Stimulated activated naive B cell treated with anti-CD40 and anti-IgM and Interleukin-4, amounts not matched to agents 10 μg/mL and 1 μg/mL and 100 μg/mL, for 72 hours (primary cell): ENCODE measurements around the gene MKRN2OS.

Experiments
- ATAC-seq, 2 donors: fragments of 150-1000 bp; cut with Tn5 transposase; replicated peaks; 2 replicates each; pipeline ENCODE4 v1.10.0; 2021; ENCODE audit warnings: moderate library complexity in 1 of 2
- DNase-seq: peaks from one replicate; pipeline ENCODE4 v3.0.0; 2021
- H3K27ac Mint-ChIP-seq: one replicate; pipeline ENCODE4 v1.8.0; 2022; ENCODE audit warnings: mild to moderate bottlenecking, mixed read lengths
- H3K27me3 Mint-ChIP-seq, 2 donors: one replicate each; pipeline ENCODE4 v1.8.0; 2022; ENCODE audit warnings: mixed read lengths in 2 of 2
- H3K36me3 Mint-ChIP-seq, 2 donors: one replicate each; pipeline ENCODE4 v1.8.0; 2022; ENCODE audit warnings: mixed read lengths in 2 of 2, mild to moderate bottlenecking in 1 of 2
- H3K4me1 Mint-ChIP-seq, 2 donors: one replicate each; pipeline ENCODE4 v1.8.0; 2022; ENCODE audit warnings: mixed read lengths in 2 of 2, mild to moderate bottlenecking in 1 of 2
- H3K4me3 Mint-ChIP-seq, 2 donors: one replicate each; pipeline ENCODE4 v1.8.0; 2022; ENCODE audit warnings: mild to moderate bottlenecking in 2 of 2, mixed read lengths in 2 of 2, moderate library complexity in 1 of 2
- H3K9me3 Mint-ChIP-seq, 2 donors: one replicate each; pipeline ENCODE4 v1.8.0; 2022; ENCODE audit warnings: mixed read lengths in 2 of 2, mild to moderate bottlenecking in 1 of 2

MKRN2OS gene

DNA sequence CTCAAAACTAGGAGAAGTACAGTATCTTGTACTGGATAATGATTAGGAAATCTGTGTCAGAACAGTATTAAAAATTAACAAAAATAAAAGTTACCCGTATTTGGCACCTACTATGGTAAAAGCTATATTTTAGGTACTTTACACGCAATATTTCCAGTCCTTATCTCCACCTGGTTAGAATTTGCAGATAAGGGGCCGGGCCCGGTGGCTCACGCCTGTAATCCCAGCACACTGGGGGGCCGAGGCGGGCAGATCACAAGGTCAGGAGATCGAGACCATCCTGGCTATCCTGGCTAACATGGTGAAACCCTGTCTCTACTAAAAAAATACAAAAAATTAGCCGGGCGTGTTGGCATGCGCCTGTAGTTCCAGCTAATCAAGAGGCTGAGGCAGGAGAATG is 28.4 kb downstream of the MKRN2OS start:
- Mint-ChIP-seq H3K27me3 (no peaks in the 10 kb centered on the region), H3K9me3 (peaks cover 0 to 3% of the 10 kb centered on the region in 2 donors), H3K4me3 (no peak overlapping the region), H3K36me3 (peaks cover 33 to 53% of the 10 kb centered on the region in 2 donors), H3K4me1 (no peaks in the 10 kb centered on the region), H3K27ac (no peak overlapping the region)
- no peak for ATAC-seq
- DNase-seq = no peak

DNA sequence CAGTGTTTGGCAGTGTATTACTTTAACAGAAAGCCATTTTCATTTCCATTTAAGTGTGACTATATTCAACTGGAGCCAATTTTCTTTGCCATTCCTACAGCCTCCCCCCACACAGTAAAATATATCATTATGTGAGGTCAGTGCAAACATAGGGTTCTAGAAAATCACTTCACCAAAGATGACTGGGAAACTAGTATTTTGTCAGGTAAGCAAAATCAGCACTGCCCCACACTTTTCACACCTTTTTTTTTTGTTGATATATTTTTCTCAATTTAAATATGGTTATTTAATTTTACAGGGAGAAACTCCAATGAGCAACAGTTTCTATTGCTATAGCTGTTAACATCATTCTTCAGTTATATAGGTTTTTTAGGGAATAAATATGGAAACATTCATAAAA is 29.7 kb downstream of the MKRN2OS start:
- no peak for ATAC-seq
- peaks cover 26 to 50% of the 10 kb centered on the region in 2 donors for H3K36me3 Mint-ChIP-seq
- no peak for DNase-seq
- H3K9me3 Mint-ChIP-seq = no peaks in the 10 kb centered on the region
- H3K27me3 Mint-ChIP-seq = no peaks in the 10 kb centered on the region
- no peak overlapping the region for H3K4me3 Mint-ChIP-seq
- no peak overlapping the region for H3K27ac Mint-ChIP-seq
- H3K4me1 Mint-ChIP-seq = no peaks in the 10 kb centered on the region

- no peaks in the 10 kb centered on the region for H3K27me3 Mint-ChIP-seq
- no peak overlapping the region for H3K27ac Mint-ChIP-seq
- ATAC-seq = no peak
- no peak overlapping the region for H3K4me3 Mint-ChIP-seq
- DNase-seq = no peak
- no peaks in the 10 kb centered on the region for H3K4me1 Mint-ChIP-seq
- no peaks in the 10 kb centered on the region for H3K9me3 Mint-ChIP-seq
- peaks cover 22 to 44% of the 10 kb centered on the region in 2 donors for H3K36me3 Mint-ChIP-seq
These were observed 31.4 kb downstream of the MKRN2OS start for GRCh38 chr3:12513694-12514446.

- H3K9me3 Mint-ChIP-seq = no peaks in the 10 kb centered on the region
- no peaks in the 10 kb centered on the region for H3K27me3 Mint-ChIP-seq
- H3K27ac Mint-ChIP-seq = no peak overlapping the region
- DNase-seq = no peak
- no peak overlapping the region for H3K4me3 Mint-ChIP-seq
- peaks cover 0 to 3% of the 10 kb centered on the region in 2 donors for H3K4me1 Mint-ChIP-seq
- H3K36me3 Mint-ChIP-seq = peaks cover 23 to 44% of the 10 kb centered on the region in 2 donors
- no peak for ATAC-seq
These were observed 32.7 kb downstream of the MKRN2OS start for GRCh38 chr3:12512534-12513118.

GRCh38 chr3:12509466-12509865 is 35.8 kb downstream of the MKRN2OS start:
- Mint-ChIP-seq H3K4me1 (peaks cover 0 to 3% of the 10 kb centered on the region in 2 donors), H3K4me3 (no peak overlapping the region), H3K36me3 (peaks cover 39 to 48% of the 10 kb centered on the region in 2 donors), H3K9me3 (no peaks in the 10 kb centered on the region), H3K27me3 (no peaks in the 10 kb centered on the region), H3K27ac (no peak overlapping the region)
- ATAC-seq (no peak), DNase-seq (no peak)

DNA sequence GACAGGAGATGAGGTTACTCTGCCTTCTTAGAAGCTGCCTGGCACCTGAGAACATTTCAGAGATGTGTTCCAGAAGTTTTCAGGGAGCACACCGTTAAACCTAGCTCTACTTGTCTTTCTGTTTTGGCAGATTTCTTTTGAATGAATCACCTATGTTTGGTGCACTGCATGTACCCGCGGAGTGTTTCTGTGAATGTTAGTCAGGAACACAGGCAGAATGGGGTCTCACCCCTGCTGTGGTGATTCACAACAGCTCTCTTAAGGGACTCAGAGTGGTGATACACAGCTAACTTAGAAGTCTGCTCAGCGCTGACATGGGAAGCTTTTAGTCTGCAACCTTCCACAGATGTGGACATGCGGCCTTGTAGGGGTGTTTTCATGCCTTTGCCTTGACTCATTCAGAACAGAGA is 37.0 kb downstream of the MKRN2OS start:
- Mint-ChIP-seq H3K27me3 (no peaks in the 10 kb centered on the region), H3K27ac (no peak overlapping the region), H3K4me1 (peaks cover 2 to 3% of the 10 kb centered on the region in 2 donors), H3K36me3 (peaks cover 39 to 48% of the 10 kb centered on the region in 2 donors), H3K9me3 (no peaks in the 10 kb centered on the region), H3K4me3 (no peak overlapping the region)
- ATAC-seq (no peak), DNase-seq (no peak)

DNA sequence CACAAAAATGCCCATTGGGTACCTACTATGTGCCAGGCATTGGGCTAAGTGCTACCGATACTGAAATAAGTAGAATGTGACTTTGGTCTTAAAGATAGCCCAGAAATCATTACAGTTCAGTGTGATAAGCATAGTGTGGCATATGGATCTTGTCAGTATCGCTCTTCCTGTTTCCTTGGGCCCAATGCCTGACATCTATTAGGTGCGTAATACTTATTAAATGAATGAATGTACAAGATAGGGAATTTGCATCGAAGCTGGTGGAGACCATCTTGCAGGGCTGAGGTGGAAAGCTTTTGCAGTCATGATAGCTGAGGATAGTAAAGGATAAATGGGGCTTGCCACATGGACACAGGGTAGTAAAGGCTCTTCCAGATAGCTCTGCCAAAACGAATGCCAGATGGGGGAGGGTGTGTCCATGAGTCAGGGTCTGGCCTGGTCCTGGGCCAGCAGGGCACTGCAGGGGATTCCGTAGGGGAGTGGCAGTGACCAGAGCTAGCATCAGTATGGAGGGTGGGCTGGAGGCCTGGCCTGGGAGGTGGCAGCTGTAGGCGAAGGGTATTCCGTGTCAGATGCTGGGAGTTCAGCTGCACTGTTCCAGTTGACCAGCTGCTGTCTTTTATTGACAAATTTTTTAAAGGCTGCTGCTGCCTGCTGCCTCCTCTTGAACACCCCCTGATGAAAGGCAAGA is 37.6 kb downstream of the MKRN2OS start:
- ATAC-seq = no peak
- H3K9me3 Mint-ChIP-seq = no peaks in the 10 kb centered on the region
- H3K4me3 Mint-ChIP-seq = no peak overlapping the region
- no peaks in the 10 kb centered on the region for H3K27me3 Mint-ChIP-seq
- peaks cover 40 to 49% of the 10 kb centered on the region in 2 donors for H3K36me3 Mint-ChIP-seq
- no peak for DNase-seq
- H3K27ac Mint-ChIP-seq = no peak overlapping the region
- peaks cover 4 to 7% of the 10 kb centered on the region in 2 donors for H3K4me1 Mint-ChIP-seq

DNA sequence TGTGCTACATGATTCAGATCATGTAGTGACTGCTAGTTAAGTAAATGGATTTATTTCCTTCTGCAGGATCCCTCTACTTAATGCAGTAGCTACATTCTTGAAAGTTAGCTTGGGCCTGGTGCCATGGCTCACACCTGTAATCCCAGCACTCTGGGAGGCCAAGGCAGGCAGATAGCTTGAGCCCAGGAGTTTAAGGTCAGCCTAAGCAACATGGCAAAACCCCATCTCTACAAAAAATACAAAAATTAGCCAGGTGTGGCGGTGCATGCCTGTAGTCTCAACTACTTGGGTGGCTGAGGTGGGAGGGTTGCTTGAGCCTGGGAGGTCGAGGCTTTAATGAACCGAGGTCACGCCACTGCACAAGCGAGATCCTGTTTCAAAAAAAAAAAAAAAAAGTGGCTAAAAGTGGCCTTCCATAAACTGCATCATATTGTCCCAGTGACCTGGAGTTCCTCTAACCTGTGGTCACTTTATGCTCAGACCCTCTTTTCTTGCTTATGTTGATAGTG is 39.0 kb downstream of the MKRN2OS start:
- H3K4me3 Mint-ChIP-seq = no peak overlapping the region
- peaks cover 4 to 7% of the 10 kb centered on the region in 2 donors for H3K4me1 Mint-ChIP-seq
- no peaks in the 10 kb centered on the region for H3K9me3 Mint-ChIP-seq
- no peaks in the 10 kb centered on the region for H3K27me3 Mint-ChIP-seq
- DNase-seq = no peak
- no peak overlapping the region for H3K27ac Mint-ChIP-seq
- H3K36me3 Mint-ChIP-seq = peaks cover 44 to 53% of the 10 kb centered on the region in 2 donors
- no peak for ATAC-seq

DNA sequence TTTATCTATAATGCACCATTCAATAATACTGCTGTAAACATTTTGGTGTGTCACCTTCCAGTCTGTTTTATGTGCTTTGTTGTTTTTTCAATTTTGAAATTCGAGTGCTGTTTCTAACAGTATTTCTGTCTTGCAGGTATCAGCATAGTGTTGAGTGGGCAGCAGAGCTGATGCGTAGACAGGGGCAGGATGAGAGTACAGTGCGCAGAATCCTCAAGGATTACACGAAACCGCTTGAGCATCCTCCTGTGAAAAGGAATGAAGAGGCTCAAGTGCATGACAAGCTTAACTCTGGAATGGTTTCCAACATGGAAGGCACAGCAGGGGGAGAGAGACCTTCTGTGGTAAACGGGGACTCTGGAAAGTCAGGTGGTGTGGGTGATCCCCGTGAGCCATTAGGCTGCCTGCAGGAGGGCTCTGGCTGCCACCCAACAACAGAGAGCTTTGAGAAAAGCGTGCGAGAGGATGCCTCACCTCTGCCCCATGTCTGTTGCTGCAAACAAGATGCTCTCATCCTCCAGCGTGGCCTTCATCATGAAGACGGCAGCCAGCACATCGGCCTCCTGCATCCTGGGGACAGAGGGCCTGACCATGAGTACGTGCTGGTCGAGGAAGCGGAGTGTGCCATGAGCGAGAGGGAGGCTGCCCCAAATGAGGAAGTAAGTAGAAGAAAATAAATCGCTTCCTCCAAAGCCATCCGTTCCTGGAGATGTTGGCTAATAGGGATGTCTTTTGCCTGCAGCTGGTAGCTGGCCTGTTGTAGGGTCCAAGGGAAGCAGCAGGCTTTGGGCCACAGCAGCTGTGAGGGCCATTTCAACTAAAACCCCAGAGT is 42.0 kb downstream of the MKRN2OS start:
- ATAC-seq = no peak
- no peak overlapping the region for H3K4me3 Mint-ChIP-seq
- DNase-seq = no peak
- H3K27ac Mint-ChIP-seq = no peak overlapping the region
- peaks cover 57% of the 10 kb centered on the region in 2 donors for H3K36me3 Mint-ChIP-seq
- H3K27me3 Mint-ChIP-seq = no peaks in the 10 kb centered on the region
- peaks cover 4 to 7% of the 10 kb centered on the region in 2 donors for H3K4me1 Mint-ChIP-seq
- H3K9me3 Mint-ChIP-seq = no peaks in the 10 kb centered on the region

DNA sequence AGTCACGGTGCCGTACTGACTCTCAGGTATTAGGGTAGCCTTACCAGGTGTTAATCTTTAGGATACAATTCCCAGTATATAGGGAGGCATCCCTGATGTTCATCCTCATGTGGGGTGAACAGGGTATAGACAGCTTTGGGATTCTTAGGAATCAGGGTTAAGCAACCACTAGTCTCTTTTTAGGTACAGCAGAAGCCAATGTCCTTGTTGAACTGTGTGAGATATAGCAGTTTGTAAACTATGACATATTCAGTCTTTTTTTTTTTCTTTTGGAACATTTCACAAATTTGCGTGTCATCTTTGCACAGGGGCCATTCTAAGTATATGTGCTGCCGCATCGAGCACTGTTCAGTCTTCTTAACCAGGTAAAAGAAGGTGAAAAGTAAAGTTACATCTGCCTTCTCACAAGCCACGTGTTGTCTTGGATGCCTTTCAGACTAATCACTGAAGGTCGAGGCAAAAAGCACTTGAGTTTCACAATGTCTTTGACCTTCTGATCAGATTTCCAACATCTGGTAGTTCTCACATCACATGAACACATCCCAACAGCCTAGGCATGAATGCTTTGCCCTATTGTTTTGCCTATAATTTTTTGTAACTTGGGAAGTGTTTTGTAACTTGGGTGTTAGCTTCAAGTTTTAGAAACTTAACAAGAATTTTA is 43.8 kb downstream of the MKRN2OS start:
- no peak for ATAC-seq
- no peak overlapping the region for H3K27ac Mint-ChIP-seq
- H3K4me3 Mint-ChIP-seq = no peak overlapping the region
- H3K27me3 Mint-ChIP-seq = no peaks in the 10 kb centered on the region
- H3K9me3 Mint-ChIP-seq = no peaks in the 10 kb centered on the region
- peaks cover 1 to 7% of the 10 kb centered on the region in 2 donors for H3K4me1 Mint-ChIP-seq
- peaks cover 60 to 61% of the 10 kb centered on the region in 2 donors for H3K36me3 Mint-ChIP-seq
- DNase-seq = no peak

DNA sequence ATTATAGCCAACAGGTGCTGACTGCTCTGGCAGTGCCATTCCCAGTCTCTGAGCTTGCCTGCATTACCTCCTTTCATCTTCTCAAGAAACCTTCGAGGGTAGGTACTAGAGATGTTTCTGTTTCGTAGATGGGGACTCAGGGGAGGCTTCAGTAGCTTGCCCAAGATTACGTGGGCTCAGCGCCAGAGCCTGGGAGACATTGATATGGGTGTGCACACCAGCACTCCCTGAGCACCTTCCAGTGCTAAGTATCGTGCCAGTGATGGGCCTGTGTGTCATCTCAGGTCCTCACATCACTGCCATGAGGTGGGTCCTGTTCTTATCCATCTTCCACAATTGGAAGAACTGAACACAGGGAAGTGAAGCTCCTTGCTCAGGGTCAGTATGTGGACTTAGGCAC is 45.8 kb downstream of the MKRN2OS start:
- DNase-seq (no peak), ATAC-seq (no peak)
- no peaks in the 10 kb centered on the region for H3K27me3 Mint-ChIP-seq
- peaks cover 51 to 61% of the 10 kb centered on the region in 2 donors for H3K36me3 Mint-ChIP-seq
- H3K9me3 Mint-ChIP-seq = no peaks in the 10 kb centered on the region
- peaks cover 1 to 7% of the 10 kb centered on the region in 2 donors for H3K4me1 Mint-ChIP-seq
- no peak overlapping the region for H3K27ac Mint-ChIP-seq
- H3K4me3 Mint-ChIP-seq = no peak overlapping the region

GRCh38 chr3:12496453-12496761 is 48.9 kb downstream of the MKRN2OS start:
- H3K4me3 Mint-ChIP-seq = no peak overlapping the region
- no peak overlapping the region for H3K27ac Mint-ChIP-seq
- peaks cover 44 to 51% of the 10 kb centered on the region in 2 donors for H3K36me3 Mint-ChIP-seq
- ATAC-seq (no peak), DNase-seq (no peak)
- no peaks in the 10 kb centered on the region for H3K27me3 Mint-ChIP-seq
- no peaks in the 10 kb centered on the region for H3K4me1 Mint-ChIP-seq
- no peaks in the 10 kb centered on the region for H3K9me3 Mint-ChIP-seq

GRCh38 chr3:12495749-12496452 is 49.4 kb downstream of the MKRN2OS start:
- Mint-ChIP-seq H3K36me3 (peaks cover 42 to 53% of the 10 kb centered on the region in 2 donors), H3K9me3 (no peaks in the 10 kb centered on the region), H3K4me1 (no peaks in the 10 kb centered on the region), H3K4me3 (no peak overlapping the region), H3K27ac (no peak overlapping the region), H3K27me3 (no peaks in the 10 kb centered on the region)
- ATAC-seq (no peak), DNase-seq (no peak)
